Measurements from ENCODE around the gene FOXP2.

DNA sequence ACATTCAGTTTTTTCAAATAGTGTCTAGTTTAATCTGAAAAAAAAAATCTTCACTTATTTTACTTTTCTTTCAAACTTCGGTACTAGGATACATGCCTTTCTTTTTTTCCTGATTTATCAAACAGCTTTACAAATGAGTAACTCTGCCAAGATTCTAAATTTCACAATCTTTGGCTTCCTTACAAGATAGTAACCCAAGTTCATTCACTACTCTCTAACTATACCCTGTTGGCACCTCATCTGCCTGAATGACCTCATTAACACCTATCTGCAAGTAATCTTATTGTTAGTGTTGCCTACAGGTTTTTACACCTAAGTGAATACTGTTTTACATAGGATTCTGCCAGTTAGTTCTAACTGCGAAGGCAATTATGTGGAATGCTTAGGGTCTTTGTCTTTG, 159.8 kb downstream of the FOXP2 start:
- no peak for TF ChIP-seq GATA2 (IDR thresholded peaks at IDR 0.05; ENCODE audit: low read depth, low read length)
- TF ChIP-seq GATA3 (IDR thresholded peaks at IDR 0.05; ENCODE audit: low read depth, low read length): no peak

All from SH-SY5Y (cell line).